Body of pancreas (tissue), 4 donors: Measurements from ENCODE around the gene STRBP.

Experiments
- POLR2A ChIP-seq, 3 donors: fragments of 450-650 bp; IDR thresholded peaks; one replicate each; pipeline ENCODE4 v1.6.1; 2016; ENCODE audit warnings: antibody characterized with exemption in 3 of 3, mild to moderate bottlenecking in 2 of 3
- TF ChIP-seq, protein P1 (sequence below), 7 experiments: fragments of 450-650 bp in 4 of 7; fragments of 200-600 bp in 3 of 7; sonication (generic) in 3 of 7; IDR thresholded peaks; one replicate each; pipeline ENCODE4 v1.5.1; 2016 to 2019; ENCODE audit warnings: antibody characterized with exemption in 7 of 7

GRCh38 chr9:123132696-123133095 lies 135.7 kb downstream of the STRBP start:
- TF ChIP-seq POLR2A (IDR thresholded peaks at IDR 0.05), result no peak
- TF ChIP-seq, protein P1, sequence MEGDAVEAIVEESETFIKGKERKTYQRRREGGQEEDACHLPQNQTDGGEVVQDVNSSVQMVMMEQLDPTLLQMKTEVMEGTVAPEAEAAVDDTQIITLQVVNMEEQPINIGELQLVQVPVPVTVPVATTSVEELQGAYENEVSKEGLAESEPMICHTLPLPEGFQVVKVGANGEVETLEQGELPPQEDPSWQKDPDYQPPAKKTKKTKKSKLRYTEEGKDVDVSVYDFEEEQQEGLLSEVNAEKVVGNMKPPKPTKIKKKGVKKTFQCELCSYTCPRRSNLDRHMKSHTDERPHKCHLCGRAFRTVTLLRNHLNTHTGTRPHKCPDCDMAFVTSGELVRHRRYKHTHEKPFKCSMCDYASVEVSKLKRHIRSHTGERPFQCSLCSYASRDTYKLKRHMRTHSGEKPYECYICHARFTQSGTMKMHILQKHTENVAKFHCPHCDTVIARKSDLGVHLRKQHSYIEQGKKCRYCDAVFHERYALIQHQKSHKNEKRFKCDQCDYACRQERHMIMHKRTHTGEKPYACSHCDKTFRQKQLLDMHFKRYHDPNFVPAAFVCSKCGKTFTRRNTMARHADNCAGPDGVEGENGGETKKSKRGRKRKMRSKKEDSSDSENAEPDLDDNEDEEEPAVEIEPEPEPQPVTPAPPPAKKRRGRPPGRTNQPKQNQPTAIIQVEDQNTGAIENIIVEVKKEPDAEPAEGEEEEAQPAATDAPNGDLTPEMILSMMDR (IDR thresholded peaks at IDR 0.05), result no peak
